ENCODE data around the gene PDE11A.

GRCh38 chr2:177616066-177616465 lies 456.5 kb downstream of the PDE11A start:
- TF ChIP-seq, protein P1, sequence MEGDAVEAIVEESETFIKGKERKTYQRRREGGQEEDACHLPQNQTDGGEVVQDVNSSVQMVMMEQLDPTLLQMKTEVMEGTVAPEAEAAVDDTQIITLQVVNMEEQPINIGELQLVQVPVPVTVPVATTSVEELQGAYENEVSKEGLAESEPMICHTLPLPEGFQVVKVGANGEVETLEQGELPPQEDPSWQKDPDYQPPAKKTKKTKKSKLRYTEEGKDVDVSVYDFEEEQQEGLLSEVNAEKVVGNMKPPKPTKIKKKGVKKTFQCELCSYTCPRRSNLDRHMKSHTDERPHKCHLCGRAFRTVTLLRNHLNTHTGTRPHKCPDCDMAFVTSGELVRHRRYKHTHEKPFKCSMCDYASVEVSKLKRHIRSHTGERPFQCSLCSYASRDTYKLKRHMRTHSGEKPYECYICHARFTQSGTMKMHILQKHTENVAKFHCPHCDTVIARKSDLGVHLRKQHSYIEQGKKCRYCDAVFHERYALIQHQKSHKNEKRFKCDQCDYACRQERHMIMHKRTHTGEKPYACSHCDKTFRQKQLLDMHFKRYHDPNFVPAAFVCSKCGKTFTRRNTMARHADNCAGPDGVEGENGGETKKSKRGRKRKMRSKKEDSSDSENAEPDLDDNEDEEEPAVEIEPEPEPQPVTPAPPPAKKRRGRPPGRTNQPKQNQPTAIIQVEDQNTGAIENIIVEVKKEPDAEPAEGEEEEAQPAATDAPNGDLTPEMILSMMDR (IDR thresholded peaks at IDR 0.05 in 2 of 3, conservative IDR thresholded peaks at IDR 0.05 in 1 of 3; ENCODE audit: borderline replicate concordance in 1 of 3, insufficient read depth in 1 of 3, low read depth in 2 of 3, low read length in 2 of 3): no peak
- TF ChIP-seq POLR2AphosphoS5 (IDR thresholded peaks at IDR 0.05; ENCODE audit: low read depth, low read length): no peak
- TF ChIP-seq POLR2A (IDR thresholded peaks at IDR 0.05; ENCODE audit: borderline replicate concordance, extremely low read depth, insufficient read depth, insufficient read length): no peak
- TF ChIP-seq, protein P2, sequence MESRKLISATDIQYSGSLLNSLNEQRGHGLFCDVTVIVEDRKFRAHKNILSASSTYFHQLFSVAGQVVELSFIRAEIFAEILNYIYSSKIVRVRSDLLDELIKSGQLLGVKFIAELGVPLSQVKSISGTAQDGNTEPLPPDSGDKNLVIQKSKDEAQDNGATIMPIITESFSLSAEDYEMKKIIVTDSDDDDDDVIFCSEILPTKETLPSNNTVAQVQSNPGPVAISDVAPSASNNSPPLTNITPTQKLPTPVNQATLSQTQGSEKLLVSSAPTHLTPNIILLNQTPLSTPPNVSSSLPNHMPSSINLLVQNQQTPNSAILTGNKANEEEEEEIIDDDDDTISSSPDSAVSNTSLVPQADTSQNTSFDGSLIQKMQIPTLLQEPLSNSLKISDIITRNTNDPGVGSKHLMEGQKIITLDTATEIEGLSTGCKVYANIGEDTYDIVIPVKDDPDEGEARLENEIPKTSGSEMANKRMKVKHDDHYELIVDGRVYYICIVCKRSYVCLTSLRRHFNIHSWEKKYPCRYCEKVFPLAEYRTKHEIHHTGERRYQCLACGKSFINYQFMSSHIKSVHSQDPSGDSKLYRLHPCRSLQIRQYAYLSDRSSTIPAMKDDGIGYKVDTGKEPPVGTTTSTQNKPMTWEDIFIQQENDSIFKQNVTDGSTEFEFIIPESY (IDR thresholded peaks at IDR 0.05; ENCODE audit: extremely low read depth, insufficient replicate concordance, low read length): no peak
- no peak for TF ChIP-seq SP1 (IDR thresholded peaks at IDR 0.05; ENCODE audit: low read depth)
- TF ChIP-seq EZH2 (IDR thresholded peaks at IDR 0.05): no peak
- TF ChIP-seq REST (IDR thresholded peaks at IDR 0.05; ENCODE audit: low read depth): no peak
- no peak for TF ChIP-seq YY1 (IDR thresholded peaks at IDR 0.05; ENCODE audit: extremely low read depth, insufficient replicate concordance, low read depth, low read length)
